D721Med (cell line): ENCODE results near the gene KLF16.

Experiments used
- DNase-seq: peaks from one replicate; pipeline ENCODE4 v3.0.0; 2011; ENCODE audit warnings: low spot score; ENCODE audit not compliant: insufficient read length
- FAIRE-seq: peaks from 2 replicates; lab custom pipeline; 2011; peaks lifted over from hg19 to GRCh38; lab: Jason Lieb, UNC
- TF ChIP-seq, protein P1 (sequence below): IDR thresholded peaks from 2 replicates; pipeline ENCODE4 v1.5.1; 2012; ENCODE audit warnings: mild to moderate bottlenecking, control low read depth; ENCODE audit not compliant: insufficient read depth; ENCODE audit errors: missing control alignments

Gene KLF16

DNA sequence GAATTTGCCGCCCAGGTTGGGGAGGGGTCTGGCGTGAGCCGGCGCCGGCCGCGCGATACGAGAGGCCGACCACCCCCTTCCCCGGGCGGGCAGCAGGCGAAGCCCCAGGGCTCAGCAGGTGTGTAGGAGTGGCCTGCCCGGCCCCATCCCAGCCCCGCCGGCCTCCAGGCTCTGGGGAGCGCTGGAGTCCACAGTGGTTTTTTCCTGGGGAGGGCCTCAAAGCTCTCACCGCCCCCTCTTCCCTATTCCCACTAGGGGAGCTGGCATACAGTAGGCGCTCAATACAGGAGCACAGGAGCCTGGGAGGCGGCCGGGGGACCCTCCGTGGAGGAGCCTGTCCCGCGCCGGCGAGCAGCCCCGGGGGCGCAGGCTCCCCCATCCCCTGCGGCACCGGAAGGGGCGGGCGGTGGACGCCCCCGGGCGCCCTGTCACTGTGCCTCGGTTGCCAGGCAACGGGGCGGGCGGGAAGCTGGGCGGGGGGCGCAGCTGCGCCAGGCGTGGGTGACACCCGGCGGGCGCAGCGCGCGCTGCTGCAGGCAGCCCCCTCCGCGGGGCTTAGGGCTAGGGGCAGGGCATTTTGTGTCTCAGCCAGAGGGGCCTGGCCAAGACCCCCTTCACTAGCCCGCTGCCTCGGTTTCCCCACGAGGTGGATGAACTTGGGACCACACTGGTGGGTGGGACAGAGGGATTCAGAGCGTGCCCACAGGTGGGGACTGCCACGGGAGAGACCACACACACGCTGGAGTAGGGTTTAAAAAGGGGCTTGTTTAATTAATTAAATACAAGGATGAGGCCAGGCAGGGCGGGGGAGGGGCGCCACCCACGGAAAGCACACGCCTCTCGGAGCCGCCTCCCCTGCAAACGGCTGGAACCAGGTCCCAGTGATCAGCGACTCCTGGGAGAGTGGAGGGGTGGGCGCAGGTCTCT is 11.5 kb downstream of the KLF16 start:
- FAIRE-seq (no peak), DNase-seq (no peak)
- TF ChIP-seq, protein P1, sequence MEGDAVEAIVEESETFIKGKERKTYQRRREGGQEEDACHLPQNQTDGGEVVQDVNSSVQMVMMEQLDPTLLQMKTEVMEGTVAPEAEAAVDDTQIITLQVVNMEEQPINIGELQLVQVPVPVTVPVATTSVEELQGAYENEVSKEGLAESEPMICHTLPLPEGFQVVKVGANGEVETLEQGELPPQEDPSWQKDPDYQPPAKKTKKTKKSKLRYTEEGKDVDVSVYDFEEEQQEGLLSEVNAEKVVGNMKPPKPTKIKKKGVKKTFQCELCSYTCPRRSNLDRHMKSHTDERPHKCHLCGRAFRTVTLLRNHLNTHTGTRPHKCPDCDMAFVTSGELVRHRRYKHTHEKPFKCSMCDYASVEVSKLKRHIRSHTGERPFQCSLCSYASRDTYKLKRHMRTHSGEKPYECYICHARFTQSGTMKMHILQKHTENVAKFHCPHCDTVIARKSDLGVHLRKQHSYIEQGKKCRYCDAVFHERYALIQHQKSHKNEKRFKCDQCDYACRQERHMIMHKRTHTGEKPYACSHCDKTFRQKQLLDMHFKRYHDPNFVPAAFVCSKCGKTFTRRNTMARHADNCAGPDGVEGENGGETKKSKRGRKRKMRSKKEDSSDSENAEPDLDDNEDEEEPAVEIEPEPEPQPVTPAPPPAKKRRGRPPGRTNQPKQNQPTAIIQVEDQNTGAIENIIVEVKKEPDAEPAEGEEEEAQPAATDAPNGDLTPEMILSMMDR: no peak

DNA sequence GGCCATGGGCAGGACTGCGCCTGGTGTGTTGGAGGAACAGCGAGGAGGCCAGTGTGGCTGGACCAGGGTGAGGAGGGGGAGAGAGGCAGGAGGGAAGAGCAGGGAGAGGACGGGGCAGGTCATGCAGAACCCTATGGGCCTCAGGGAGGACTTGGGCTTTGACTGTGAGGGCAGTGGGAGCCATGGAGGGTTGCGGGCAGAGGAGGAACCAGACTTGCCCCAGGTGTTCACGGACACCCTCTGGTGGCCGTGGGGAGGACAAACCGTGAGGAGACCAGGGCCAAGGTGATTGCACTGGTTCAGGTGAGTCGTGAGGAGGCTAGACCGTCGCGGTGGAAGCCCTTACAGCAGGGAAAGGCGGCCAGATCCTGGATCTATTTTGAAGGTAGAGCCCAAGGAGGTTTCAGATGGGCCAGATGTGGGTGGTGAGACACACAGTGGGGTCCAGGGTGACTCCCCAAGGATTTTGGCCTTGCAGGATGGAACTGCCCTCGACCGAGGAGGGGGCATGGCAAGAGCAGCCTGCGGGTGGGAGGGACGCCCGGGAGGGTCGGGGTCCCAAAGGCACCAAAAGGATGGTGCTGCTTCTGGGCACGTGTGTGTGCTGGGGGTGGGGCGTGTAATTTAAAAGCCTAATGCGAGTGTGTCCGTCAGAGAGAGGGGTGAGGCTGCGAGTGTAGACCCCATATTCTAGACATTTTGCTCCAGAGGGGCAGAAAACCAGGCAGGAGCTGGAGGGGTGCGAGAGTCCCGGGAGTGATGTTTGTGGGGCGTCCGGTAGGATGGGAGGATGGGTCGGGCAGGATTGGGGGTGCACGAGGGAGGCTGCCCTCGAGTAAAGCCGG is 12.3 kb downstream of the KLF16 start:
- TF ChIP-seq, protein P1: no peak
- no peak for FAIRE-seq
- no peak for DNase-seq

DNA sequence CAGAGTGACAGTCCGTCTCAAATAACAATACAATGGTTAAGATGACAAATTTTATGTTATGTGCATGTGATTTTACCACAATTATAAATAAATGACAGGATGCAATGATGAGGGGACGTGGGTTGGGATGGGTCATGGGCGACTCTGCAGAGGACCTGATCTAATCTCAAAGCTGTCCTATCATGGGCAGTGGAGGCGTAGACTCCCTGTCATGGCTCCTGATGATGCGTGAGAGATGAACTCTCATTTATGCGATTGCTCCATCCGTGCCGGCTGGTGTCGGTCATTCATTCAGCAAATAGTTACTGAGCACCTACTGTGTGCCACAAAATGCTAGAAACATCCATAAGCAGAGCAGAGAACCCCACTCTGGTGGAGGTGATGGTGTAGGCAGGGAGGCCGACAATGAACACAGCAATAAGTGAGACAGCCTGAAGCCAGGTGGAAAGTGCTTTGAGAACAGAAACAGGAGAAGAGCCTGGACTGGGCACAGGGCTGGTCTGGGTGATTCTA is 13.4 kb downstream of the KLF16 start:
- TF ChIP-seq, protein P1: no peak
- no peak for FAIRE-seq

DNA sequence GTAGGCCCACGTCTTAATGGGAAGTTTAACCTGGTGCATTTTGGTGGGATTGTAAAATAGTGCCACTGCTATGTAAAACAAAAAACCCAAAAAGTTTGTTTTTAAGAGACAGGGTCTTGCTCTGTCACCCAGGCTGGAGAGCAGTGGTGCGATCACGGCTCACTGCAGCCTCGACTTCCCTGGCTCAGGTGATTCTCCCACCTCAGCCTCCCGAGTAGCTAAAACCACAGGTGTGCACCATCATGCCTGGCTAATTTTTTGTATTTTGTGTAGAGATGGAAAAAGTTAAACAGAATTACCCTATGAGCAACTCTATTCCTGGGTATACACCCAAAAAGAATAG is 14.3 kb downstream of the KLF16 start:
- FAIRE-seq: no peak

More for the DNA sequence above, 13.4 kb downstream of the KLF16 start:
- DNase-seq: no peak

DNA sequence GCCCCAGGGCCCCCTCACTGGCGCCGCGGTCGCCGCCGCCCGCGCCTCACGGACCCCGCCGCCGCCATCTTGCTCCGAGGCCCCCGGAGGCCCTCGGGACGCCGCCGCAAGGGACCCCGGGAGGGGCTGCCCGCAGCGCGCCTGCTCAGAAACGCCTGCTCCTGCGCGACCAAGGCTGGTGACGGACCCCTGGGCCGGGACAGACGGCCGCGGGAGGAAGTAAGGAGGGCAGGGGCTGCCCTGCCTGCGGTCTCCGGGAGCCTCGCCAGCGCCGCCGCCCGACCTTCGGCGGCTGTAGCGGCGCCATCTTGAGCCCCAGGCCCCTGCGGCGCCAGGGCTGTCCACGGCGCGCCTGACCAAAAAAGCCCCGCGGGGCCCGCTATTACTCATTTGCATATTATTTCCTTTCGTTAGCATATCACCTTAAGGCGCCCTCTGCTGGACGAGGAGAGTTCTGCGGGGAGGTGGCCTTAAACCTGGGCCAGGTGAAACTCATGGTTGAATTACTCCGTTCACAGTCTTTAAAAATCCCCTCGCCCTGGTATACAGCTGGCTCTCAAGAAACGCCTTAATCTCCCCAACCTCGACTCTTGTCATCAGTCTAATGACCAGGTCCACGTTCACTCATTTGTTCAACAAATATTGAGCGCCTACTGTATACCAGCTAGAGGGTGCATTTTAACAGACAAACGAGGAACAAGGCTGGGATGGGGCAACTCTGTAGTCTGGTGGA is 14.8 kb downstream of the KLF16 start, which contains the start of gene REXO1:
Gene REXO1 (minus strand): TSS at position 85 of the 733 bp plus-strand sequence. CDS start 125 bp downstream, outside the sequence.
- TF ChIP-seq, protein P1: peak; percentile 87
- DNase-seq (peak; percentile 86), FAIRE-seq (no peak)

More for the DNA sequence above, 14.3 kb downstream of the KLF16 start:
- no peak for DNase-seq
- TF ChIP-seq, protein P1: no peak

DNA sequence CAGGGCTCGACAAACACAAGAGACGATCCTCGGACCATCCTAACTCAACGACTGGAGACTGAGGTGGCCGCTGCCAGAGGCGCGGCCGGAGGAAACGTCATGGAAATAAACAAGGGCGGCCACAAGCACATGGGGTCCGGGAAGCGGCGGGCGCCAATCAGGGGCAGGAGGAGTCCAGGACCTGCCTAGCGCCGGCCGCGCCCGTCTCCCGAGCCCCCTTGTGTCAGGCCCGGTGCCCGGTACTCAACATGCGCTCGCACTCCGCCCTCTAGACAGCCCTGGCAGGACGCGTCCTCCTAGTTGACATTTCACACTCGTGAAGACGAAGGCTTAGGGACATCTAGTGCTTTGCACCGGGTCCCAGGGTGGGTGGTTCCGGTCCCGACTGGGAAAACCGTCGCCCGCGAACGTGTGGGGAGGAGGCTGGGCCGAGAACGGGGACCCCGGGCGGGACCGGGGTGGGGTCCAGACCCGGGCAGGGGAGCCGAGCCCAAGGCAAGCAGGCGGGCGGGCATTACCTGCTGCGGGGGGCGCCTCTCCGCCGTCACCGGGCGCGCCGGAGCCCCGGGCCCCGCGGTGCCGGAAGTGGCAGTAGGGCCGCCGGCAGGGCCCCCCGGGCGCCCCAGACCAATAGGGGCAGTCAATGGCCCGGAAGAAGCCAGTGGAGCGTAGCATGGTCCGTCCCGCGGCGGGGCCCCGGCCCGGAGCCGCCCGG is 15.5 kb downstream of the KLF16 start:
- FAIRE-seq: no peak

More for the DNA sequence above, 15.5 kb downstream of the KLF16 start:
- TF ChIP-seq, protein P1: no peak
- no peak for DNase-seq
